GF-D8 (cell line): ENCODE measurements around the gene WWP2.
"Not testable (repeated sequence)": the region's sequence is repeated elsewhere in the genome, so short reads cannot be mapped to it uniquely, and the experiment has no call there.

Source experiments
- DNase-seq: peaks from one replicate; lab custom pipeline; 2025; lab: John Stamatoyannopoulos, UW

WWP2 gene

GRCh38 chr16:69831212-69832123, 69.3 kb downstream of the WWP2 start:
- DNase-seq, result no peak

GRCh38 chr16:69833357-69834282, 71.5 kb downstream of the WWP2 start:
- no peak for DNase-seq

GRCh38 chr16:69834807-69835466, 72.8 kb downstream of the WWP2 start:
- DNase-seq, result no peak

- no peak for DNase-seq
Observed at GRCh38 chr16:69836257-69836656, 74.1 kb downstream of the WWP2 start.

GRCh38 chr16:69837380-69837779, 75.2 kb downstream of the WWP2 start:
- no peak for DNase-seq

- DNase-seq, result no peak
Observed at GRCh38 chr16:69838489-69838888, 76.4 kb downstream of the WWP2 start.

- DNase-seq, result no peak
Observed at GRCh38 chr16:69839240-69839688, 77.1 kb downstream of the WWP2 start.

GRCh38 chr16:69839798-69840409, 77.8 kb downstream of the WWP2 start:
- DNase-seq, result no peak

GRCh38 chr16:69840975-69841374, 78.8 kb downstream of the WWP2 start:
- DNase-seq, result no peak

GRCh38 chr16:69844441-69844840, 82.3 kb downstream of the WWP2 start:
- no peak for DNase-seq

GRCh38 chr16:69845181-69845580, 83.0 kb downstream of the WWP2 start:
- DNase-seq, result no peak

- DNase-seq, result no peak
Observed at GRCh38 chr16:69847643-69848042, 85.5 kb downstream of the WWP2 start.

GRCh38 chr16:69848637-69849545, 86.8 kb downstream of the WWP2 start:
- DNase-seq, result no peak

GRCh38 chr16:69851491-69852240, 89.5 kb downstream of the WWP2 start:
- DNase-seq, result no peak

GRCh38 chr16:69852815-69853214, 90.7 kb downstream of the WWP2 start:
- no peak for DNase-seq

- DNase-seq, result no peak
Observed at GRCh38 chr16:69853481-69853880, 91.3 kb downstream of the WWP2 start.

- not testable (repeated sequence) for DNase-seq
Observed at GRCh38 chr16:69854776-69855175, 92.6 kb downstream of the WWP2 start.

- no peak for DNase-seq
Observed at GRCh38 chr16:69855592-69855991, 93.5 kb downstream of the WWP2 start.

- DNase-seq, result no peak
Observed at GRCh38 chr16:69858191-69859104, 96.3 kb downstream of the WWP2 start.
